ENCODE results near the gene POLR1G. TPM values are rescaled to one million over a fixed set of nuclear protein-coding genes. Genes with fewer than 3 reads are reported as not detected.

POLR1G gene
- 2.2 TPM for polyA plus RNA-seq

GRCh38 chr19:45406226-45407090 is at the start of gene POLR1G:
Gene POLR1G, plus strand, starts transcription at chr19:45406644. Its CDS starts 53 bp downstream, at chr19:45406697.
- H3K36me3 Mint-ChIP-seq: peaks cover 2% of the 10 kb centered on the region
- peak within 1 kb of the TSS; percentile 85 to 94 (median 91) for H3K27ac Mint-ChIP-seq
- H3K4me3 Mint-ChIP-seq: peak within 1 kb of the TSS; percentile 88 to 100 (median 94)
- H3K27me3 Mint-ChIP-seq: peaks cover 25% of the 10 kb centered on the region
- no peaks in the 10 kb centered on the region for H3K9me3 Mint-ChIP-seq
- H3K4me1 Mint-ChIP-seq: peaks cover 15 to 20% (median 18%) of the 10 kb centered on the region in 3 donors

GRCh38 chr19:45356760-45357444 is 49.5 kb upstream of the POLR1G start:
- H3K4me3 Mint-ChIP-seq: peak overlapping the region in 1 of 4 donors; percentile 83
- no peak overlapping the region for H3K27ac Mint-ChIP-seq
- H3K9me3 Mint-ChIP-seq: no peaks in the 10 kb centered on the region
- peaks cover 0 to 2% (median 0%) of the 10 kb centered on the region in 3 donors for H3K4me1 Mint-ChIP-seq
- peaks cover 13% of the 10 kb centered on the region for H3K36me3 Mint-ChIP-seq
- H3K27me3 Mint-ChIP-seq: no peaks in the 10 kb centered on the region

GRCh38 chr19:45357445-45357783 is 49.0 kb upstream of the POLR1G start:
- Mint-ChIP-seq H3K27ac (no peak overlapping the region), H3K36me3 (peaks cover 13% of the 10 kb centered on the region), H3K27me3 (no peaks in the 10 kb centered on the region), H3K4me3 (no peak overlapping the region), H3K4me1 (peaks cover 0 to 2% (median 0%) of the 10 kb centered on the region in 3 donors), H3K9me3 (no peaks in the 10 kb centered on the region)

- H3K27me3 Mint-ChIP-seq: no peaks in the 10 kb centered on the region
- H3K4me1 Mint-ChIP-seq: peaks cover 0 to 2% (median 0%) of the 10 kb centered on the region in 3 donors
- H3K9me3 Mint-ChIP-seq: no peaks in the 10 kb centered on the region
- peaks cover 13% of the 10 kb centered on the region for H3K36me3 Mint-ChIP-seq
- H3K4me3 Mint-ChIP-seq: no peak overlapping the region
- H3K27ac Mint-ChIP-seq: no peak overlapping the region
Observed at GRCh38 chr19:45358213-45358792, 48.1 kb upstream of the POLR1G start.

DNA sequence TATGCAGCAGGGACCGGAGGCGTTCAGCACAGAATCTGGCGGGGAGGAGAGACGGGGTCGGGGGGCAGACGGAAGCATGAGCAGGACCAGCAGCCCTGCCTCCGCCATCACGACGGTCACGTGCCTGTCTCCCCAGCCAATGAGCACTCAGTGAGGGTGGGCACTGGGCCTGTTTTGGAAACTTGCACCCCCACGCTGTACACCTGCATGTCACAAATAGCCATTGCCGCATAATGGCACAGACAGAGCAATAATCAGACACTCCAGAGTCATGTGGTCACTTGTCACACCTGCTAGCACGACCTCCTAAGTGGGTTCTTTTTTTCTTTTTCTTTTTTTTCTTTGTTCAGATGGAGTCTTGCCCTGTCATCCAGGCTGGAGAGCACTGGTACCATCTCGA is 44.8 kb upstream of the POLR1G start:
- no peaks in the 10 kb centered on the region for H3K4me1 Mint-ChIP-seq
- H3K9me3 Mint-ChIP-seq: no peaks in the 10 kb centered on the region
- H3K27ac Mint-ChIP-seq: no peak overlapping the region
- no peak overlapping the region for H3K4me3 Mint-ChIP-seq
- peaks cover 14% of the 10 kb centered on the region for H3K36me3 Mint-ChIP-seq
- no peaks in the 10 kb centered on the region for H3K27me3 Mint-ChIP-seq

DNA sequence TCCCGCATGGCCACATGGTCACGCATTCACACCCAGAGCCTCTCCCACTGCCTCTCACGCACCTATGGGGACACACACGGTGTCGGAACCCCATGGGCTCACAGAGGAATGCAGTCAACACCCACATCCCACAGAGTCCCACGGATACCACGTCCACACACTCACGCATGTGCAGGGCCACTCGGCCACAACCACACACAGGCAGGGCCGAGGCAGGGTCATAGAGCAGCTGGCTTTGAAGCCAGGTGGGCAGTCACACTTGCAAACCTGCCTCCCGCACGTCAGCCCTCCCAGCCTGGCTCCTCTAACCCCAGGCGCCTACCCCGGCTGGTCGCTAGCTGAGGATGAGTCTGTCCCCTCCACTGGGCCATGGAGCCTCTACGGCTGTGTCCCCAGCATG is 44.2 kb upstream of the POLR1G start:
- no peak overlapping the region for H3K27ac Mint-ChIP-seq
- no peaks in the 10 kb centered on the region for H3K4me1 Mint-ChIP-seq
- no peaks in the 10 kb centered on the region for H3K9me3 Mint-ChIP-seq
- H3K27me3 Mint-ChIP-seq: no peaks in the 10 kb centered on the region
- H3K4me3 Mint-ChIP-seq: no peak overlapping the region
- H3K36me3 Mint-ChIP-seq: peaks cover 14% of the 10 kb centered on the region

DNA sequence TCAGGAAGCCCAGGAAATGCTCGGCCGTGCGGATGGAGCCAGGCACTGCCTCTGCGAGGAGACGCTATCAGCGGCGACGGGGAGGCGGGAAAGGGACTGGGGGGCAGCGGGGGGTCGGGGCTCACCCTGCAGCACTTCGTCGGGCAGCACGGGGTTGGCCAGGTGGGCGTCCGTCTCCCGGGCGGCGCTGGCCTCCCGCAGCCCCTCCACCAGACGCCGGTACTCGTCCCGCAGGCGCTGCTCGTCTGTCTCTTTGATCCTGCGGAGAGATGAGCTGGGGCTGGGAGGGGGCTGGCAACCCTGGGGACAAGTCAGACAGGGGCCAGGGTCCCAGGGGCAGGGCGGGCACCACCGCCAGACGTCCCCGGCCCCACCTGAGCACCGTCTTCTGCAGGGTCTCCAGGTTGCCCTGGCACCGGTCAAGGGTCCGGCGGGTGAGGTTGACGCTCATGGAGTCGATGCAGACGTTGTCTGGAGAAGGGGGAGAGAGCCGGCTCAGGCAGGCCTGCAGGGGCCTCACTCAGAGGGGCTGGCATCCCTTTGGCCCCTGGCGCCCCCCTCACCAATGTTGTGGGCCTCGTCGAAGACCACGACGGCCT is 42.5 kb upstream of the POLR1G start:
- peaks cover 8% of the 10 kb centered on the region for H3K36me3 Mint-ChIP-seq
- H3K4me1 Mint-ChIP-seq: peaks cover 0 to 1% (median under 1%) of the 10 kb centered on the region in 3 donors
- H3K4me3 Mint-ChIP-seq: no peak overlapping the region

GRCh38 chr19:45364696-45365095 is 41.7 kb upstream of the POLR1G start:
- Mint-ChIP-seq H3K4me3 (no peak overlapping the region), H3K36me3 (peaks cover 7% of the 10 kb centered on the region), H3K4me1 (peaks cover 0 to 3% (median 2%) of the 10 kb centered on the region in 3 donors), H3K27ac (no peak overlapping the region), H3K9me3 (no peaks in the 10 kb centered on the region), H3K27me3 (no peaks in the 10 kb centered on the region)

More for the DNA sequence above, 42.5 kb upstream of the POLR1G start:
- Mint-ChIP-seq H3K27ac (no peak overlapping the region), H3K27me3 (no peaks in the 10 kb centered on the region), H3K9me3 (no peaks in the 10 kb centered on the region)

- H3K36me3 Mint-ChIP-seq: peaks cover 2% of the 10 kb centered on the region
- H3K27ac Mint-ChIP-seq: no peak overlapping the region
- no peaks in the 10 kb centered on the region for H3K27me3 Mint-ChIP-seq
- peaks cover 0 to 6% (median 5%) of the 10 kb centered on the region in 3 donors for H3K4me1 Mint-ChIP-seq
- no peaks in the 10 kb centered on the region for H3K9me3 Mint-ChIP-seq
- peak overlapping the region; percentile 1 to 82 (median 52) for H3K4me3 Mint-ChIP-seq
Observed at GRCh38 chr19:45368127-45368526, 38.3 kb upstream of the POLR1G start.

- peak overlapping the region in 3 of 4 donors; percentile 71 to 79 (median 72) for H3K4me3 Mint-ChIP-seq
- peaks cover 0 to 6% (median 5%) of the 10 kb centered on the region in 3 donors for H3K4me1 Mint-ChIP-seq
- no peak overlapping the region for H3K27ac Mint-ChIP-seq
- H3K27me3 Mint-ChIP-seq: no peaks in the 10 kb centered on the region
- peaks cover 2% of the 10 kb centered on the region for H3K36me3 Mint-ChIP-seq
- H3K9me3 Mint-ChIP-seq: no peaks in the 10 kb centered on the region
Observed at GRCh38 chr19:45368737-45369340, 37.6 kb upstream of the POLR1G start.

GRCh38 chr19:45370410-45371204 is 35.8 kb upstream of the POLR1G start, which contains the start of gene ERCC2:
Gene ERCC2, minus strand, starts transcription at chr19:45370573. Its CDS starts 33 bp downstream, at chr19:45370540.
- no peaks in the 10 kb centered on the region for H3K9me3 Mint-ChIP-seq
- H3K4me1 Mint-ChIP-seq: peaks cover 0 to 6% (median 5%) of the 10 kb centered on the region in 3 donors
- H3K27me3 Mint-ChIP-seq: no peaks in the 10 kb centered on the region
- peak within 1 kb of the TSS; percentile 41 to 98 (median 97) for H3K27ac Mint-ChIP-seq
- H3K4me3 Mint-ChIP-seq: peak within 1 kb of the TSS; percentile 77 to 97 (median 95)
- peaks cover 2% of the 10 kb centered on the region for H3K36me3 Mint-ChIP-seq

DNA sequence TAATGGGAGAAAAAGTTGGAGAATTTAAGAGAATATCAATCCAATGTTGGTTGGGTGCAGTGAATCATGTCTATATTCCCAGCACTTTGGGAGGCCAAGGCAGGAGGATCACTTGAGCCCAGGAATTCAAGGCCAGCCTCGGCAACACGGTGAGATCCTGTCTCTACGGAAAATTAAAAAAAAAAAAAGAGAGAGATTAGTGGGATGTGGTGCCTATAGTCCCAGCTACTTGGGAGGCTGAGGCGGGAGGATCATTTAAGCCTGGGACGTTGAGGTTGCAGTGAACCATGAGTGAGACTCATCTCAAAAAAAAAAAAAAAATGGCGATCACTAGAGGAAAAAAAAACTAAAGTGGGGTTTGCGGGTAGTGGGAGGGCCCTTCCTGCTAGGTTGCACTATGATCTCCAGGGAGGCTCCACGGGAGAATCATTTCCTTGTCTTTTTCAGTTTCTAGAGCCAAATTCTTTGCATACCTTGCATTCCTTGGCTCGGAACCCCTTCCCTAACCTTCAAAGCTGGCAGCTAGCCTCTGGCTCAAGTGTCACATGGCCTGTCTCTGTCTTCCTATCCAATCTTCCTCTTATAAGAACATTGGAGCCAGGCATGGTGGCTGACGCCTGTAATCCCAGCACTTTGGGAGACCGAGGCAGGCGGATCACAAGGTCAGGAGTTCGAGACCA is 30.3 kb upstream of the POLR1G start:
- peak overlapping the region in 1 of 3 donors; percentile 73 for H3K27ac Mint-ChIP-seq
- no peaks in the 10 kb centered on the region for H3K36me3 Mint-ChIP-seq
- peaks cover 0 to 2% (median 0%) of the 10 kb centered on the region in 3 donors for H3K4me1 Mint-ChIP-seq
- no peaks in the 10 kb centered on the region for H3K27me3 Mint-ChIP-seq
- H3K4me3 Mint-ChIP-seq: no peak overlapping the region
- no peaks in the 10 kb centered on the region for H3K9me3 Mint-ChIP-seq

DNA sequence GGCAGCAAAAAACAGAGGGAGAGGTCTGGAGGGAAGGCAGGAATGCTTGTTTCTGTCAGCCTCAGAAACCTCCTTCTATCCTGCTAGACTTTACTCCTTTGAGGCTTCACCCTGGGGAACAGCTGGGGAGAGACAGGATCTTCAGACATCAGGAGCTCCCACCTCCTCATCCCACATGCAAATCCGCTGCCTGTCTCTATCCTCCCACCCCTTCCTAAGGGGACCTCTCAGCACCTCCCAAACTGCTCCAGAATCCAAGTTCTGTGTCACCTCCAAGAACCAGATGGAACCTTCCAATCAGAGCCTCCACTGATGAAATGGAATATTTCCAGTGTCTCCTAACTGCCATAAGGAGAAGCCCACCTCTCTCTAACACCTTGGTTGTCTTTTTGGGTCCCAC is 26.3 kb upstream of the POLR1G start:
- no peaks in the 10 kb centered on the region for H3K9me3 Mint-ChIP-seq
- peaks cover 0 to 2% (median 0%) of the 10 kb centered on the region in 3 donors for H3K4me1 Mint-ChIP-seq
- no peak overlapping the region for H3K4me3 Mint-ChIP-seq
- H3K27me3 Mint-ChIP-seq: peaks cover 6% of the 10 kb centered on the region
- no peak overlapping the region for H3K27ac Mint-ChIP-seq
- no peaks in the 10 kb centered on the region for H3K36me3 Mint-ChIP-seq
